Mononuclear cell (primary cell): ENCODE results near the gene SEMA6D. TPM values are rescaled to one million over a fixed set of nuclear protein-coding genes. Genes with fewer than 3 reads are reported as not detected.

ENCODE experiments used
- H3K27me3 ChIP-seq: 2 replicates; pipeline ENCODE4 v1.6.0; 2011; ENCODE audit warnings: low read length, control low read depth; ENCODE audit not compliant: insufficient read depth
- H3K4me1 ChIP-seq: 2 replicates; pipeline ENCODE4 v1.5.1; 2011; ENCODE audit warnings: mild to moderate bottlenecking, low read length, control low read depth; ENCODE audit not compliant: insufficient read depth
- H3K4me3 ChIP-seq: 2 replicates; pipeline ENCODE4 v1.5.1; 2011; ENCODE audit warnings: mild to moderate bottlenecking, low read length, moderate library complexity
- H3K9me3 ChIP-seq: 2 replicates; pipeline ENCODE4 v1.5.1; 2011; ENCODE audit warnings: low read depth, mild to moderate bottlenecking, control low read depth, low read length
- total RNA-seq: library from RNA; depleted of rRNA; stranded (reverse); fragments of >200 nt; gene quantifications from one replicate; pipeline ENCODE4 v1.2.3, GENCODE V29; 2012

SEMA6D gene, protein sequence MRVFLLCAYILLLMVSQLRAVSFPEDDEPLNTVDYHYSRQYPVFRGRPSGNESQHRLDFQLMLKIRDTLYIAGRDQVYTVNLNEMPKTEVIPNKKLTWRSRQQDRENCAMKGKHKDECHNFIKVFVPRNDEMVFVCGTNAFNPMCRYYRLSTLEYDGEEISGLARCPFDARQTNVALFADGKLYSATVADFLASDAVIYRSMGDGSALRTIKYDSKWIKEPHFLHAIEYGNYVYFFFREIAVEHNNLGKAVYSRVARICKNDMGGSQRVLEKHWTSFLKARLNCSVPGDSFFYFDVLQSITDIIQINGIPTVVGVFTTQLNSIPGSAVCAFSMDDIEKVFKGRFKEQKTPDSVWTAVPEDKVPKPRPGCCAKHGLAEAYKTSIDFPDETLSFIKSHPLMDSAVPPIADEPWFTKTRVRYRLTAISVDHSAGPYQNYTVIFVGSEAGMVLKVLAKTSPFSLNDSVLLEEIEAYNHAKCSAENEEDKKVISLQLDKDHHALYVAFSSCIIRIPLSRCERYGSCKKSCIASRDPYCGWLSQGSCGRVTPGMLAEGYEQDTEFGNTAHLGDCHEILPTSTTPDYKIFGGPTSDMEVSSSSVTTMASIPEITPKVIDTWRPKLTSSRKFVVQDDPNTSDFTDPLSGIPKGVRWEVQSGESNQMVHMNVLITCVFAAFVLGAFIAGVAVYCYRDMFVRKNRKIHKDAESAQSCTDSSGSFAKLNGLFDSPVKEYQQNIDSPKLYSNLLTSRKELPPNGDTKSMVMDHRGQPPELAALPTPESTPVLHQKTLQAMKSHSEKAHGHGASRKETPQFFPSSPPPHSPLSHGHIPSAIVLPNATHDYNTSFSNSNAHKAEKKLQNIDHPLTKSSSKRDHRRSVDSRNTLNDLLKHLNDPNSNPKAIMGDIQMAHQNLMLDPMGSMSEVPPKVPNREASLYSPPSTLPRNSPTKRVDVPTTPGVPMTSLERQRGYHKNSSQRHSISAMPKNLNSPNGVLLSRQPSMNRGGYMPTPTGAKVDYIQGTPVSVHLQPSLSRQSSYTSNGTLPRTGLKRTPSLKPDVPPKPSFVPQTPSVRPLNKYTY
- total RNA-seq = under 0.01 TPM

- no peaks in the 10 kb centered on the region for H3K4me1 ChIP-seq
- H3K4me3 ChIP-seq = no peak within 1 kb of the TSS
- H3K9me3 ChIP-seq = no peaks in the 10 kb centered on the region
- H3K27me3 ChIP-seq = peaks cover 64% of the 10 kb centered on the region
Observed at GRCh38 chr15:47717036-47717612, at the start of gene SEMA6D. Gene SEMA6D (plus strand): TSS chr15:47717505. CDS start chr15:47759799, 42,294 bp downstream.

GRCh38 chr15:47669221-47669620 lies 48.1 kb upstream of the SEMA6D start:
- Histone ChIP-seq H3K4me1 (peaks cover 3% of the 10 kb centered on the region), H3K9me3 (no peaks in the 10 kb centered on the region), H3K4me3 (no peak overlapping the region), H3K27me3 (no peaks in the 10 kb centered on the region)

- Histone ChIP-seq H3K4me1 (peaks cover 3% of the 10 kb centered on the region), H3K9me3 (no peaks in the 10 kb centered on the region), H3K27me3 (no peaks in the 10 kb centered on the region), H3K4me3 (no peak overlapping the region)
Observed at GRCh38 chr15:47670365-47670764, 46.9 kb upstream of the SEMA6D start.

GRCh38 chr15:47673232-47673761 lies 44.0 kb upstream of the SEMA6D start:
- no peaks in the 10 kb centered on the region for H3K27me3 ChIP-seq
- no peak overlapping the region for H3K4me3 ChIP-seq

DNA sequence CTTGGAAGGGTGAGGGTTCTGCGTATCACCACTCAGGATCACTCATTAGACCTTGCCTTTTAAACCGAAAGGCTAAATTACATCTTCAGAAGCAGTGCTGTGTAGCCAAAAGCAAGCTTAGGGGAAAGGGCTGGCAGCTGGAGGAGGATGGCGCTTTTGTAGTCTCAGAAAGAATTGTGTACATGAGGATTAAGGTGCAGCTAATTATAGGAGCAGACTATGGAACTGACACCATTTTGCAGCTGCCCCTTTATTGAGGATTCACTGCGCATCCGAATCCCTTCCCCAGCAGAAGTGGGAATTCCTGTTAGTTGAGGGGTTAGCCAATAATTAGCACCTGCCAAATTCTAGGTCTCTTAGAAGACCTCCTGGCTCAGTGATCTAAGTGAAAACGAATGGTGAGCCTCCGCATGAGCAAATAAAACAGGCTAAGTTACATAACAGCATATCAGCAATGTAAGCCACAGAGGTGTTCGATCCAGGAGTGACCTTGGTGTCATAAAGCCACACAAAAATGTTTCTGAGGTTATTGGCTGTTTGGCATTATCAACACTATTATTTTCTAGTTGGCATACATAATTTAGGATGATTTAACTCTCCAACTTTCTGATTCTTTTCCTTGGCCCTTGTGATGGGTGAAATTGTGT lies 42.6 kb upstream of the SEMA6D start:
- Histone ChIP-seq H3K27me3 (no peaks in the 10 kb centered on the region), H3K4me1 (peaks cover 3% of the 10 kb centered on the region), H3K9me3 (no peaks in the 10 kb centered on the region), H3K4me3 (no peak overlapping the region)

More at GRCh38 chr15:47673232-47673761, 44.0 kb upstream of the SEMA6D start:
- Histone ChIP-seq H3K9me3 (no peaks in the 10 kb centered on the region), H3K4me1 (peaks cover 3% of the 10 kb centered on the region)

- H3K4me1 ChIP-seq = peaks cover 3% of the 10 kb centered on the region
- peaks cover 2% of the 10 kb centered on the region for H3K9me3 ChIP-seq
- no peak overlapping the region for H3K4me3 ChIP-seq
- H3K27me3 ChIP-seq = no peaks in the 10 kb centered on the region
Observed at GRCh38 chr15:47675735-47676134, 41.6 kb upstream of the SEMA6D start.

- peaks cover 7% of the 10 kb centered on the region for H3K9me3 ChIP-seq
- no peaks in the 10 kb centered on the region for H3K27me3 ChIP-seq
- H3K4me1 ChIP-seq = peaks cover 3% of the 10 kb centered on the region
- no peak overlapping the region for H3K4me3 ChIP-seq
Observed at GRCh38 chr15:47678040-47678439, 39.3 kb upstream of the SEMA6D start.

DNA sequence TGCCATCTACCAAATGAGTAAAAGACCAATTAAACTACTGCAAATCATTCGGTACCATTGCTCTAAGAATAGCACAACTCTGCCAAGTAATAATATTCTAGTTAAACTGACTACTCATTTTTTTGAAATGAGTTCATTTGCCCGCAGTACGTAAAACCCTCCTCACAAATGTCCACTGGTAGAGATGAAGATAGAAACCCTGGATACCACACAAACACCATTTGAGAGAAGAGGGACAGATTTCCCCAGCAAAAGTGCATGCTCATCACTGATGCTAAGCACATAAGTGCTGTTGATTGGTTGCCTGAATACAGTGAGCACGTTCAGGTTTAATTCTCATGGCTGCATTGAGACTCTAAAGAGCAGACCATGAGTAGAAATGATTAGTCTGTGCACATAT lies 34.6 kb upstream of the SEMA6D start:
- H3K9me3 ChIP-seq = peaks cover 7% of the 10 kb centered on the region
- no peak overlapping the region for H3K4me3 ChIP-seq
- no peaks in the 10 kb centered on the region for H3K27me3 ChIP-seq
- no peaks in the 10 kb centered on the region for H3K4me1 ChIP-seq

- no peak overlapping the region for H3K4me3 ChIP-seq
- H3K27me3 ChIP-seq = no peaks in the 10 kb centered on the region
- peaks cover 7% of the 10 kb centered on the region for H3K9me3 ChIP-seq
- H3K4me1 ChIP-seq = no peaks in the 10 kb centered on the region
Observed at GRCh38 chr15:47685141-47685870, 32.0 kb upstream of the SEMA6D start.

DNA sequence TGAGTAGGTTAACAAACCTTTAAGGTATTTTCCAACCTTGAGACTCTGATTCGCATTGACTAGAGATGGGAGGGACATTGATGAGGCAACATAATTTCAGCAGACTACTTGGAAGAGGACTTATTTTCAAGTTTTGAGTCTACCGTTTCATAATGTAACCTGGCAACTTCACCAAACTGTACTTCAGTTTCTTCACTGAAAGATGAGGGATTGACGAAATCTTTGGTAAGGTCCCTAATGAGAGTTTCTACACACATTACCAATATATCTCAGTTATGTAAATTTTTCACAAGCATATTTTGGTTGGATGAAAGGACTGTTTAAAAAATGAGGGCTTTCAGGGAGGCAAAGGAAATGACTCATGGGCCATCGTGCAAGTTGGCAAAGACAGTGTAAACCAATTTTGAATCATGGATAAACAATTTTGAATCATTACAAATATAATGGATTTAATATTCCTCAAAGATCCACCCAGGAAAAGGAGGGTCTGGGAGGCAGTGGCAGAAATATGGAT lies 28.7 kb upstream of the SEMA6D start:
- H3K27me3 ChIP-seq = no peaks in the 10 kb centered on the region
- H3K4me1 ChIP-seq = no peaks in the 10 kb centered on the region
- no peak overlapping the region for H3K4me3 ChIP-seq
- no peaks in the 10 kb centered on the region for H3K9me3 ChIP-seq

DNA sequence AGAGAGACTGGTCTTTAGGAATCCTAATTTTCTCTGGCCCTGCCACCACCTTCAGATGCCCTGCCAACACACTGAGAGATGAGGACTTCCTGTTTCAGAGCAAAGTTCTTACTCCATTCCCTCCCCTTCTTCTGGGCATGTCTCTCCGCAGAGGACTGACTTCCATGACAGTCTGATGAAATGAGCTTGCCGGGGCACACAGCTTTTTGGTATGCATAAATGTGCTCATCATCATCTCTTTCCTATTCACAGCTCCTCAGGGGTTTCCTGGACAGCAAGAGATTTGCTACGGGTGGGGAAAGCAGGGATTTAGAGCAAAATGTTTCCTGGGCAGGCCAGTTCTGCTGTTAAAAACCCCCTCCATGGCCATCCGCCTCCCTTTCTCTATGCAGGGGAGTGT lies 27.6 kb upstream of the SEMA6D start:
- no peaks in the 10 kb centered on the region for H3K4me1 ChIP-seq
- H3K27me3 ChIP-seq = no peaks in the 10 kb centered on the region
- H3K9me3 ChIP-seq = no peaks in the 10 kb centered on the region
- H3K4me3 ChIP-seq = no peak overlapping the region

DNA sequence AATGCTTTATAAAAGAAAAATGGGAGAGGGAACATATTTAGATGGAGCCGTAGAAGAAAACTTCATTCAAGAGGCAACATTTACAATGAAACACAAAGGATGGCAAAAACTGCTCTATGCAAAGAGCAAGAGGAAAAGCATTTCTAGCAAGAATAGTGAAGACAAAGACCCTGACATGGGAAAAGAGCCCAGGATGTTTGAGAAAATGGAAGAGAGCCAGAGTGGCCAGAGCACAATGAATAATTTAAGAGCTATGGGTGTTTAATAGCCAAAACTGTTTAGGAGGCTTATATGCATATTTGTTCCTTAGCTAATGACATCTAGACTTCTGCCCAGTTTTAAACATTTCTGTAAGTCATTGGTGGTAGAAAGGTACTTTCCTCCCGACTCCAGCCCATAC lies 25.4 kb upstream of the SEMA6D start:
- Histone ChIP-seq H3K4me3 (no peak overlapping the region), H3K9me3 (no peaks in the 10 kb centered on the region), H3K27me3 (no peaks in the 10 kb centered on the region), H3K4me1 (no peaks in the 10 kb centered on the region)

DNA sequence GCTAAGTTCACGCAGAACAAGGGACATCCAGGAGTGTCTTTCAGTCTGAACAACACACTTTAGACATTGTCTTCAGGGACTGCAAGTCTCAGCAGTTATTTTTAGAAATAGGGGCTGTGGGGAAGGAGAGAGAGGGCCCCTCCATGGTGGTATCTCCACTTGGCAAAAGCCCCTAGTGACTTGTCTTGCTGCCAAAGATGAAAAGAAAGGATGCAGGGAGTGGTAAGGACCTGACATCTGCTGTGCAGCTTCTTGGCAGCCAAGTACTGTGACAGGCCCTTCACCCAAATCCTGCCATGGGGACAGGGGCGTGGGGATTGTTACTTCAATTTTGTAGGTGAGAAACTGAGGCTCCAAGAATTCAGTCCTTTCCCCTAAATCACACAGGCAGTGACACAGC lies 21.0 kb upstream of the SEMA6D start:
- H3K4me3 ChIP-seq = no peak overlapping the region
- H3K27me3 ChIP-seq = no peaks in the 10 kb centered on the region
- no peaks in the 10 kb centered on the region for H3K4me1 ChIP-seq
- H3K9me3 ChIP-seq = no peaks in the 10 kb centered on the region
